HL-60 (cell line): ENCODE data around the gene BPIFB2.
A peak's percentile ranks its signal among the peaks of the same experiment; 100 is the strongest.

Experiments used
- DNase-seq, 2 experiments: peaks; one replicate each; pipeline ENCODE4 v3.0.0-alpha.2; 2010 to 2020; ENCODE audit warnings: low read depth in 1 of 2, low spot score in 1 of 2
- H3K27ac ChIP-seq: fragments of 250-450 bp; sonication (Bioruptor Pico); replicated peaks from 2 replicates; pipeline ENCODE4 v1.5.1; 2020; ENCODE audit warnings: mild to moderate bottlenecking, moderate library complexity
- H3K27me3 ChIP-seq: fragments of 250-450 bp; sonication (Bioruptor Pico); 2 replicates; pipeline ENCODE4 v1.5.1; 2021; ENCODE audit warnings: mild to moderate bottlenecking, moderate library complexity; ENCODE audit not compliant: insufficient read depth, poor library complexity, severe bottlenecking
- H3K4me3 ChIP-seq: replicated peaks from 2 replicates; pipeline ENCODE4 v1.5.1; 2011; ENCODE audit warnings: mild to moderate bottlenecking, control low read depth, low read length; ENCODE audit not compliant: insufficient read depth
- CTCF ChIP-seq: IDR thresholded peaks from one replicate; pipeline ENCODE4 v1.5.1; 2011; ENCODE audit warnings: low read length, control low read depth, inconsistent platforms; ENCODE audit not compliant: insufficient read depth
- GABPA ChIP-seq: IDR thresholded peaks from 2 replicates; pipeline ENCODE4 v1.6.1; 2012; ENCODE audit warnings: low read depth
- POLR2AphosphoS5 ChIP-seq: IDR thresholded peaks from 2 replicates; pipeline ENCODE4 v1.6.1; 2012; ENCODE audit warnings: low read depth
- REST ChIP-seq: IDR thresholded peaks from 2 replicates; pipeline ENCODE4 v1.6.1; 2012; ENCODE audit warnings: low read depth; ENCODE audit not compliant: insufficient replicate concordance
- SPI1 ChIP-seq: IDR thresholded peaks from 2 replicates; pipeline ENCODE4 v1.6.1; 2012; ENCODE audit warnings: low read depth, mild to moderate bottlenecking, borderline replicate concordance

The BPIFB2 gene

GRCh38 chr20:32966382-32966781, 41.1 kb upstream of the BPIFB2 start:
- DNase-seq = no peak
- no peak overlapping the region for H3K4me3 ChIP-seq
- no peak for TF ChIP-seq CTCF
- TF ChIP-seq REST = no peak
- no peaks in the 10 kb centered on the region for H3K27me3 ChIP-seq
- H3K27ac ChIP-seq = no peak overlapping the region

GRCh38 chr20:32966881-32967781, 40.4 kb upstream of the BPIFB2 start:
- Histone ChIP-seq H3K4me3 (no peak overlapping the region), H3K27ac (no peak overlapping the region), H3K27me3 (no peaks in the 10 kb centered on the region)
- peak in 1 of 2 experiments; percentile 63 for DNase-seq
- TF ChIP-seq POLR2AphosphoS5 = no peak
- no peak for TF ChIP-seq SPI1
- no peak for TF ChIP-seq CTCF
- TF ChIP-seq GABPA = no peak
- no peak for TF ChIP-seq REST

- H3K27ac ChIP-seq = no peak overlapping the region
- TF ChIP-seq GABPA (no peak), SPI1 (no peak), REST (no peak), CTCF (no peak), POLR2AphosphoS5 (no peak)
- no peak overlapping the region for H3K4me3 ChIP-seq
- no peaks in the 10 kb centered on the region for H3K27me3 ChIP-seq
- no peak for DNase-seq
Observed at GRCh38 chr20:32967961-32968457, 39.5 kb upstream of the BPIFB2 start.
